SK-N-SH treated with all-trans-retinoic acid at 6 μM for 48 hours (cell line): Measurements from ENCODE around the gene PNMA8A.

Experiments
- BACH2 ChIP-seq: fragments of 250-450 bp; sonication (Bioruptor Pico); IDR thresholded peaks from 2 replicates; pipeline ENCODE4 v1.9.0; 2021; ENCODE audit warnings: mild to moderate bottlenecking, borderline replicate concordance
- CREB5 ChIP-seq: fragments of 250-450 bp; sonication (Bioruptor Pico); IDR thresholded peaks from 2 replicates; pipeline ENCODE4 v1.5.1; 2020; ENCODE audit warnings: low read depth, mild to moderate bottlenecking, moderate library complexity
- CSDC2 ChIP-seq: fragments of 250-450 bp; sonication (Bioruptor Pico); IDR thresholded peaks from 2 replicates; pipeline ENCODE4 v1.5.0; 2020; ENCODE audit warnings: mild to moderate bottlenecking, moderate library complexity
- ESRRG ChIP-seq: fragments of 250-450 bp; sonication (Bioruptor Pico); IDR thresholded peaks from 2 replicates; pipeline ENCODE4 v1.6.1; 2021; ENCODE audit warnings: mild to moderate bottlenecking
- GLIS3 ChIP-seq: fragments of 250-450 bp; sonication (Bioruptor Pico); IDR thresholded peaks from 2 replicates; pipeline ENCODE4 v1.5.0; 2020; ENCODE audit warnings: mild to moderate bottlenecking, moderate library complexity
- PATZ1 ChIP-seq: fragments of 250-450 bp; sonication (Bioruptor Pico); IDR thresholded peaks from 2 replicates; pipeline ENCODE4 v1.8.0; 2020; ENCODE audit warnings: mild to moderate bottlenecking, moderate library complexity, borderline replicate concordance
- PPARA ChIP-seq: fragments of 250-450 bp; sonication (Bioruptor Pico); IDR thresholded peaks from 2 replicates; pipeline ENCODE4 v1.5.0; 2020; ENCODE audit warnings: mild to moderate bottlenecking, borderline replicate concordance
- RARB ChIP-seq: fragments of 250-450 bp; sonication (Bioruptor Pico); IDR thresholded peaks from 2 replicates; pipeline ENCODE4 v1.8.0; 2021; ENCODE audit warnings: mild to moderate bottlenecking, moderate library complexity
- ZC3H10 ChIP-seq: fragments of 250-450 bp; sonication (Bioruptor Pico); IDR thresholded peaks from 2 replicates; pipeline ENCODE4 v1.5.1; 2021; ENCODE audit warnings: mild to moderate bottlenecking, moderate library complexity
- ZNF565 ChIP-seq: fragments of 450-650 bp; formaldehyde crosslinking; conservative IDR thresholded peaks from 2 replicates; pipeline ENCODE4 v1.5.0; 2020; ENCODE audit warnings: low read depth, mild to moderate bottlenecking, moderate library complexity
- ZNF8 ChIP-seq: fragments of 450-650 bp; formaldehyde crosslinking; IDR thresholded peaks from 2 replicates; pipeline ENCODE4 v1.5.0; 2020; ENCODE audit warnings: mild to moderate bottlenecking, moderate library complexity

DNA sequence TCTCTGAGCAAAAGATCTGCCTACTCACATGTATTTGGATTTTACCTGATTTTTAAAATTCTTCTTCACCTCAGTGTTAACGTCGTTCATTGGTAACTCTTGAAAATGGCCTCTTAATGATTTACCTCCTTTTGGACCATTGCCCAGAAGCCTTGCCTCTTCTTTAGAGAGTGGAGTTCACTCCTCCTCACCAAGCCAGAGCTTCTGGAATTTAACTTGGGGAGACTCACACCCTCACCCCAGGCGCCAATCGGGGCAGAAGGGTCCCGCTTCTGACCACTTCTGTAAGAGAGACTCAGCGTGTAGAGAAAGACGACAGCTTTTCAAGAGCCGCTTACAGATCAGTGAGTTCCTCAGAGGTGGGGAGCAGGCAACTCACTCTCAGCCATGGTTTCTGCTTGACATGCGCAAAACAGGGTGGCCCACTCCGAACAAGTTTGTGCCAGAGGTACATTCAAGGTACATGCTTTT, 45.3 kb downstream of the PNMA8A start:
- TF ChIP-seq CREB5 (CRISPR knock-in tag): no peak
- TF ChIP-seq ZC3H10 (CRISPR knock-in tag): no peak
- no peak for TF ChIP-seq GLIS3 (CRISPR knock-in tag)
- TF ChIP-seq ZNF8 (CRISPR knock-in tag): no peak
- no peak for TF ChIP-seq CSDC2 (CRISPR knock-in tag)
- no peak for TF ChIP-seq PATZ1
- TF ChIP-seq RARB: no peak
- TF ChIP-seq BACH2: no peak
- no peak for TF ChIP-seq ESRRG (CRISPR knock-in tag)
- no peak for TF ChIP-seq ZNF565
- no peak for TF ChIP-seq PPARA (CRISPR knock-in tag)
